MCF 10A (cell line): ENCODE data around the gene FHOD1. TPM values are rescaled to one million over a fixed set of nuclear protein-coding genes. Genes with fewer than 3 reads are reported as not detected.

Source experiments
- BruUV-seq: library from RNA; stranded (reverse); fragments of 400-500 nt; replicated peaks from 2 replicates; lab custom pipeline; 2021; lab: Mats Ljungman, UMichigan
- CTCF ChIA-PET: fragments of 300-600 bp; sonication (Branson Sonifier 250); formaldehyde crosslinking; extraction: SDS; loops from one replicate; lab custom pipeline; 2021; ENCODE audit warnings: antibody characterized with exemption, inconsistent platforms; lab: Yijun Ruan, JAX
- POLR2A ChIA-PET: fragments of 300-600, 350-650 bp; sonication (Branson Sonifier 250); formaldehyde crosslinking; extraction: SDS; loops from one replicate; lab custom pipeline; 2020; ENCODE audit warnings: antibody characterized with exemption, inconsistent platforms; lab: Yijun Ruan, JAX
- DNase-seq: peaks from one replicate; pipeline ENCODE4 v3.0.0-alpha.2; 2018; ENCODE audit not compliant: unreplicated experiment
- H3K27ac Mint-ChIP-seq: one replicate; pipeline ENCODE4 v1.8.0; 2022; ENCODE audit warnings: mild to moderate bottlenecking, low read depth, mixed read lengths; ENCODE audit not compliant: unreplicated experiment
- H3K27me3 Mint-ChIP-seq: one replicate; pipeline ENCODE4 v1.8.0; 2022; ENCODE audit warnings: mixed read lengths; ENCODE audit not compliant: insufficient read depth, unreplicated experiment
- H3K36me3 Mint-ChIP-seq: one replicate; pipeline ENCODE4 v1.8.0; 2022; ENCODE audit warnings: mild to moderate bottlenecking, moderate library complexity, mixed read lengths; ENCODE audit not compliant: insufficient read depth, unreplicated experiment
- H3K4me1 Mint-ChIP-seq: one replicate; pipeline ENCODE4 v1.8.0; 2022; ENCODE audit warnings: mixed read lengths; ENCODE audit not compliant: insufficient read depth, unreplicated experiment
- H3K4me3 Mint-ChIP-seq: one replicate; pipeline ENCODE4 v1.8.0; 2022; ENCODE audit warnings: mild to moderate bottlenecking, moderate library complexity, mixed read lengths; ENCODE audit not compliant: unreplicated experiment
- H3K9me3 Mint-ChIP-seq: one replicate; pipeline ENCODE4 v1.8.0; 2022; ENCODE audit warnings: mixed read lengths; ENCODE audit not compliant: unreplicated experiment
- intact Hi-C: fragments of 100-400 bp; cut with micrococcal nuclease; formaldehyde crosslinking; loops from 2 replicates; pipeline ENCODE4 v1.14.1; 2022
- total RNA-seq: library from RNA; stranded (reverse); gene quantifications from 2 replicates; pipeline ENCODE4 v1.2.3, GENCODE V29; 2022
- TF ChIP-seq, protein P1 (sequence below): fragments of 200-600 bp; IDR thresholded peaks from one replicate; pipeline ENCODE4 v1.8.0; 2022; ENCODE audit warnings: antibody characterized with exemption, mild to moderate bottlenecking; ENCODE audit not compliant: unreplicated experiment

The FHOD1 gene
- total RNA-seq, 1 experiment from 2014 or later, result 14.7 TPM

DNA sequence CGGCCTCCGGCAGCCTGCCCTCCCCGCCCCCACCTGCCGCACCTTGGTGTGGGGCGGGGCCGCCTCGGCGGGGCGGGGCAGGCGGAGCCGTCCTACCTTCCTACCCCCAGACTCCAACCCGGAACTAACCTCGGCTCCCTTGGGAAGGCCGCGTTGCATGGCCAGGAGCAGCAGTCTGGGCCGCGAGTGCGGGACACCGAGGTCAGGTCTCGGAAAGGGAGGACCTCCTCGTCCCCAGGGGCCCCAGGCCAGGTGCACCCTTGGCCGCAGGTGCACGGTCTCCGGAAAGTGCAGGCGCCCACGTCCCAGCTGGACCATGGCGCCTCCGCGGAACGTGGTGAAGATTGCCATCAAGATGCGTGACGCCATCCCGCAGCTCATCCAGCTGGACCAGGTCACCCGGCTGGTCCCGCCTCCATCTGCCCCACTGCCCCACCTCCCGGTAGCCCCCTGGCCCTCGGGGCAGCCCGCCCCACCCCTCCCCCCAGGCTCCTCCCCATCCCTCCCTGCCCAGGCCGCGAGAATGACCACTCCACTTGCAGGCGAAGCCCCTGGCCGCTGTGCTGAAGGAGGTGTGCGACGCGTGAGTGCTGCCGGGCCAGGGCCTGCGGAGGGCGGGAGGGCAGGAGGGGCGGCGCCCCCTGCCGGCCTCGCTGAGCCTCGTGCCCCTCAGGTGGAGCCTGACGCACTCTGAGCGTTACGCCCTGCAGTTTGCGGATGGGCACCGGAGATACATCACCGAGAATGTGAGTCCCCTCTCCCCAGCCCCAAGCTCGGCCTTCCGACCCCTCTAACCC lies 48.1 kb downstream of the FHOD1 start, which contains the start of gene ELMO3:
Gene ELMO3 (plus strand): TSS at position 121 of the 797 bp plus-strand sequence. CDS start 196 bp downstream, at position 317.
- TF ChIP-seq, protein P1, sequence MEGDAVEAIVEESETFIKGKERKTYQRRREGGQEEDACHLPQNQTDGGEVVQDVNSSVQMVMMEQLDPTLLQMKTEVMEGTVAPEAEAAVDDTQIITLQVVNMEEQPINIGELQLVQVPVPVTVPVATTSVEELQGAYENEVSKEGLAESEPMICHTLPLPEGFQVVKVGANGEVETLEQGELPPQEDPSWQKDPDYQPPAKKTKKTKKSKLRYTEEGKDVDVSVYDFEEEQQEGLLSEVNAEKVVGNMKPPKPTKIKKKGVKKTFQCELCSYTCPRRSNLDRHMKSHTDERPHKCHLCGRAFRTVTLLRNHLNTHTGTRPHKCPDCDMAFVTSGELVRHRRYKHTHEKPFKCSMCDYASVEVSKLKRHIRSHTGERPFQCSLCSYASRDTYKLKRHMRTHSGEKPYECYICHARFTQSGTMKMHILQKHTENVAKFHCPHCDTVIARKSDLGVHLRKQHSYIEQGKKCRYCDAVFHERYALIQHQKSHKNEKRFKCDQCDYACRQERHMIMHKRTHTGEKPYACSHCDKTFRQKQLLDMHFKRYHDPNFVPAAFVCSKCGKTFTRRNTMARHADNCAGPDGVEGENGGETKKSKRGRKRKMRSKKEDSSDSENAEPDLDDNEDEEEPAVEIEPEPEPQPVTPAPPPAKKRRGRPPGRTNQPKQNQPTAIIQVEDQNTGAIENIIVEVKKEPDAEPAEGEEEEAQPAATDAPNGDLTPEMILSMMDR, result peak; percentile 47
- CTCF ChIA-PET, result interaction anchor here (0.5 to 3.6 kb wide), 31 partner anchors 9 to 682 kb away, joined by 3 to 29 read pairs (median 4); partner anchors contain the start of genes CES4A, EXOC3L1, MATCAP1 and TMEM208
- H3K9me3 Mint-ChIP-seq, result no peaks in the 10 kb centered on the region
- peaks cover 34% of the 10 kb centered on the region for H3K4me1 Mint-ChIP-seq
- intact Hi-C loops, result loop anchor here (2.0 kb wide), 2 partner anchors 28 to 48 kb away; partner anchors contain the start of genes FHOD1 and TMEM208
- peak; percentile 71 for DNase-seq
- no peaks in the 10 kb centered on the region for H3K27me3 Mint-ChIP-seq
- BruUV-seq, result no TSS peak
- peaks cover 54% of the 10 kb centered on the region for H3K36me3 Mint-ChIP-seq
- POLR2A ChIA-PET, result interaction anchor here (1.1 to 3.8 kb wide), 10 partner anchors 8 to 47 kb away, joined by 5 to 28 read pairs (median 8); partner anchors contain the start of genes EXOC3L1, FHOD1, NOL3 and TMEM208
- peak within 1 kb of the TSS; percentile 84 for H3K27ac Mint-ChIP-seq
- peak within 1 kb of the TSS; percentile 89 for H3K4me3 Mint-ChIP-seq

DNA sequence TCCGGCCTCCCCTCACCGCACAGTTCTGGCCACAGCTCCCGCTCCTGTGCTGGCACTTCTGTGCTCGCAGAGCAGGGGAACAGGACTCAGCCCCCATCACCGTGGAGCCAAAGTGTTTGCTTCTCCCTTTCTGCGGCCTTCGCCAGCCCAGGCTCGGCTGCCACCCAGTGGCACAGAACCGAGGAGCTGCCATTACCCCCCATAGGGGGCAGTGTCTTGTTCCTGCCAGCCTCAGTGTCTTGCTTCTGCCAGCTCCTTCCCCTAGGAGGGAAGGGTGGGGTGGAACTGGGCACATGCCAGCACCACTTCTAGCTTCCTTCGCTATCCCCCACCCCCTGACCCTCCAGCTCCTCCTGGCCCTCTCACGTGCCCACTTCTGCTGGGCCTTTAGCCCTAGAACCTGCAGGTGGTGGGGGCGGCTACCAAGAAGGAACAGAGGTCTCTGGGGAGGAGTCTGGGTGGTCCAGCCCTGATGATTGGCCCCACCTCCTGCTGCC lies 49.0 kb downstream of the FHOD1 start:
- TSS peak; percentile 19 for BruUV-seq
- CTCF ChIA-PET, result interaction anchor here (0.5 to 3.6 kb wide), 35 partner anchors 9 to 396 kb away, joined by 3 to 29 read pairs (median 4); partner anchors contain the start of genes CES4A, EXOC3L1, MATCAP1 and TMEM208
- Mint-ChIP-seq H3K4me3 (peak overlapping the region; percentile 89), H3K27me3 (no peaks in the 10 kb centered on the region), H3K4me1 (peaks cover 34% of the 10 kb centered on the region), H3K9me3 (no peaks in the 10 kb centered on the region), H3K27ac (peak overlapping the region; percentile 55), H3K36me3 (peaks cover 49% of the 10 kb centered on the region)
- TF ChIP-seq, protein P1, result peak; percentile 74
- POLR2A ChIA-PET, result interaction anchor here (0.8 to 3.8 kb wide), 19 partner anchors 9 to 219 kb away, joined by 3 to 28 read pairs (median 5); partner anchors contain the start of genes EXOC3L1, FHOD1, NOL3 and TMEM208
- peak; percentile 84 for DNase-seq
- intact Hi-C loops, result loop anchor here (2.0 kb wide), 2 partner anchors 29 to 49 kb away; partner anchors contain the start of genes FHOD1 and TMEM208

DNA sequence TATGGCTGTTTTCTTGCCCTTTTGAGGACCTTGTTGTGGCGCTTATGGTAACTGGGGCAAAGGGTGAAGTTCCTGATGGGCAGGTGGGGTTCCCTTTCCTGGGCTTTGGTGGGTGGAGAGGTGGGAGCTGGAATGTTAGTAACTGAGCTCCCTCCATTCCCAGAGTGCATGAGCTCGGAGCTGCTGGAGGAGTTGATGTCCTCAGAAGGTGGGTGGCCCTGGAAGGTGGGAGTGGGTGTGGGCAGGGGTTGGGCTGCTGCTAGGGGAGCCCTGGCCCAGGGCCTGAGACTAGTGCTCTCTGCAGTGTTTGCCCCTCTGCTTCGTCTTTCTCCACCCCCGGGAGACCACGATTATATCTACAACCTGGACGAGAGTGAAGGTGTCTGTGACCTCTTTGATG lies 49.6 kb downstream of the FHOD1 start:
- Mint-ChIP-seq H3K9me3 (no peaks in the 10 kb centered on the region), H3K27me3 (no peaks in the 10 kb centered on the region), H3K4me3 (no peak overlapping the region), H3K4me1 (peaks cover 34% of the 10 kb centered on the region), H3K27ac (peak overlapping the region; percentile 55), H3K36me3 (peaks cover 49% of the 10 kb centered on the region)
- DNase-seq, result no peak
- no TSS peak for BruUV-seq
- intact Hi-C loops, result loop anchor here (2.0 kb wide), 2 partner anchors 29 to 49 kb away; partner anchors contain the start of genes FHOD1 and TMEM208
- POLR2A ChIA-PET, result interaction anchor here (0.8 to 3.8 kb wide), 19 partner anchors 8 to 219 kb away, joined by 3 to 28 read pairs (median 5); partner anchors contain the start of genes EXOC3L1, FHOD1 and NOL3
- TF ChIP-seq, protein P1, result no peak
- CTCF ChIA-PET, result interaction anchor here (0.6 to 3.6 kb wide), 27 partner anchors 8 to 397 kb away, joined by 3 to 29 read pairs (median 4); partner anchors contain the start of genes CES4A, EXOC3L1, NAE1 and TMEM208
